PC-9 (cell line): ENCODE measurements around the gene GPX8. TPM values are rescaled to one million over a fixed set of nuclear protein-coding genes. Genes with fewer than 3 reads are reported as not detected.

Experiments
- BruUV-seq: library from RNA; stranded (reverse); fragments of 400-500 nt; replicated peaks from 2 replicates; lab custom pipeline; 2021; lab: Mats Ljungman, UMichigan
- CTCF ChIA-PET: fragments of 300-600 bp; sonication (Branson Sonifier 250); formaldehyde crosslinking; loops from one replicate; lab custom pipeline; 2022; ENCODE audit warnings: antibody characterized with exemption; lab: Charles Lee
- POLR2A ChIA-PET: fragments of 300-600 bp; sonication (Branson Sonifier 250); formaldehyde crosslinking; loops from one replicate; lab custom pipeline; 2022; ENCODE audit warnings: antibody characterized with exemption; ENCODE audit not compliant: unreplicated experiment; lab: Charles Lee
- DNase-seq, 2 experiments: peaks; one replicate each; pipeline versions ENCODE4 v3.0.0 to v3.0.0-alpha.2; 2015 to 2022; ENCODE audit warnings: mixed read lengths in 1 of 2
- H2AFZ ChIP-seq: fragments of 200-600 bp; sonication (generic); 2 replicates; pipeline ENCODE4 v1.8.1; 2017; ENCODE audit warnings: antibody characterized with exemption
- H3F3A ChIP-seq: fragments of 200-600 bp; sonication (generic); 2 replicates; pipeline ENCODE4 v1.8.1; 2017; ENCODE audit warnings: antibody characterized with exemption, mild to moderate bottlenecking, low read depth; ENCODE audit not compliant: insufficient read depth
- H3K27ac ChIP-seq: fragments of 200-600 bp; sonication (generic); 2 replicates; pipeline ENCODE4 v1.6.1; 2016; ENCODE audit warnings: mixed run types
- H3K27me3 ChIP-seq: fragments of 200-600 bp; sonication (generic); 2 replicates; pipeline ENCODE4 v1.6.1; 2016; ENCODE audit warnings: low read depth, mixed run types; ENCODE audit not compliant: insufficient read depth
- H3K36me3 ChIP-seq: fragments of 200-600 bp; sonication (generic); 2 replicates; pipeline ENCODE4 v1.6.1; 2016; ENCODE audit warnings: low read depth, mixed run types
- H3K4me1 ChIP-seq: fragments of 200-600 bp; sonication (generic); replicated peaks from 2 replicates; pipeline ENCODE4 v1.6.1; 2016; ENCODE audit warnings: mixed run types; ENCODE audit not compliant: insufficient read depth
- H3K4me2 ChIP-seq: fragments of 200-600 bp; sonication (generic); 2 replicates; pipeline ENCODE4 v1.6.1; 2017; ENCODE audit warnings: mixed run types
- H3K4me3 ChIP-seq: fragments of 200-600 bp; sonication (generic); 2 replicates; pipeline ENCODE4 v1.6.1; 2016; ENCODE audit warnings: mixed run types
- H3K79me2 ChIP-seq: fragments of 200-600 bp; sonication (generic); 2 replicates; pipeline ENCODE4 v1.6.1; 2017; ENCODE audit warnings: low read depth, mixed run types
- H3K9me2 ChIP-seq: fragments of 200-600 bp; sonication (generic); 2 replicates; pipeline ENCODE4 v1.8.1; 2017; ENCODE audit warnings: mild to moderate bottlenecking; ENCODE audit not compliant: insufficient read depth
- H3K9me3 ChIP-seq: fragments of 200-600 bp; sonication (generic); 2 replicates; pipeline ENCODE4 v1.8.1; 2016; ENCODE audit warnings: low read depth; ENCODE audit not compliant: insufficient read depth
- H4K20me1 ChIP-seq: fragments of 200-600 bp; sonication (generic); 2 replicates; pipeline ENCODE4 v1.8.1; 2017; ENCODE audit not compliant: insufficient read depth
- EZH2 ChIP-seq: fragments of 200-600 bp; sonication (generic); IDR thresholded peaks from 2 replicates; pipeline ENCODE4 v1.8.0; 2017; ENCODE audit warnings: antibody characterized with exemption, low read depth
- intact Hi-C: fragments of 100-400 bp; cut with micrococcal nuclease; formaldehyde crosslinking; loops from one replicate; pipeline ENCODE4 v1.10.0; 2022; ENCODE audit not compliant: unreplicated experiment
- total RNA-seq: library from RNA; stranded (reverse); gene quantifications from 2 replicates; pipeline ENCODE4 v1.2.3, GENCODE V29; 2021
- TF ChIP-seq, protein P1 (sequence below): fragments of 200-600 bp; sonication (generic); conservative IDR thresholded peaks from 2 replicates; pipeline ENCODE4 v1.6.1; 2017; ENCODE audit warnings: mixed run types, antibody characterized with exemption, mild to moderate bottlenecking, moderate library complexity

GPX8 gene
- total RNA-seq, 1 experiment from 2014 or later = 40.2 TPM

DNA sequence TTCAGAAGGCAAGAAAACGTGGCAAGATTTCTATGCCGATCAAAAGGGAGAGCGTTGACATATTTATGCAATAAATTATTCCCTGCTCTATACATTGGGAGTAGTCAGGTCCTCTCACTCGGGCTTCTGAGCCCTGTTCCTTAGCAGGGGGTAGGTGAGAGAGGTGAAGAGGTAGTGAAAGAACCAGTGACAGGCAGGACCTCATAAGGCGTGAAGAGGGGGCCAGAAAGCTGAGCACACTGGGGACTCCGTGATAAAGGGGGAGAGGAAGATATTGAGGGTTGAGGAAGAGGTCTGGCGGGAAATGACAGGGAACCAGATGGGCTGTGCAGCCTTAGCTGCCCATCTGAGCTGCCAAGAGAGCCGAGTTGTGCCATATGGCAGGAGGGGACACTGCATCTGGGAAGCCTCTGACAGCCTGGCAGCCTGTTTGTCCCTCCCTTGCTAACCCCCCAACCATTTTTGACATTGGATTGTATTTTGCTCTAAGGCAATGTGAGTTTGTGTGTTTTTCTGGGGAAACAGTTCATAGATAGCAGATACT, 13.8 kb downstream of the GPX8 start:
- H3K4me3 ChIP-seq = peak overlapping the region; percentile 54
- ChIA-PET POLR2A (interaction anchor here (0.6 kb wide), 1 partner anchor 1661 kb away, joined by 4 read pairs; no protein-coding TSS in a partner anchor), CTCF (interaction anchor here (0.6 to 0.9 kb wide), 3 partner anchors 14 to 1087 kb away, joined by 3 read pairs; partner anchors contain the start of gene GPX8)
- H3K4me1 ChIP-seq = peaks cover 20% of the 10 kb centered on the region
- H3K36me3 ChIP-seq = no peaks in the 10 kb centered on the region
- H4K20me1 ChIP-seq = no peaks in the 10 kb centered on the region
- intact Hi-C loops = loop anchor here (2.0 to 10.0 kb wide), 7 partner anchors 53 to 764 kb away; partner anchors contain the start of genes DHX29, MCIDAS and MTREX
- no peaks in the 10 kb centered on the region for H3K9me3 ChIP-seq
- H3K27ac ChIP-seq = no peak overlapping the region
- H3K27me3 ChIP-seq = no peaks in the 10 kb centered on the region
- H3K9me2 ChIP-seq = no peaks in the 10 kb centered on the region
- peaks cover 4% of the 10 kb centered on the region; the same call in 1 of the 2 replicates for H3F3A ChIP-seq
- no TSS peak for BruUV-seq
- TF ChIP-seq, protein P1, sequence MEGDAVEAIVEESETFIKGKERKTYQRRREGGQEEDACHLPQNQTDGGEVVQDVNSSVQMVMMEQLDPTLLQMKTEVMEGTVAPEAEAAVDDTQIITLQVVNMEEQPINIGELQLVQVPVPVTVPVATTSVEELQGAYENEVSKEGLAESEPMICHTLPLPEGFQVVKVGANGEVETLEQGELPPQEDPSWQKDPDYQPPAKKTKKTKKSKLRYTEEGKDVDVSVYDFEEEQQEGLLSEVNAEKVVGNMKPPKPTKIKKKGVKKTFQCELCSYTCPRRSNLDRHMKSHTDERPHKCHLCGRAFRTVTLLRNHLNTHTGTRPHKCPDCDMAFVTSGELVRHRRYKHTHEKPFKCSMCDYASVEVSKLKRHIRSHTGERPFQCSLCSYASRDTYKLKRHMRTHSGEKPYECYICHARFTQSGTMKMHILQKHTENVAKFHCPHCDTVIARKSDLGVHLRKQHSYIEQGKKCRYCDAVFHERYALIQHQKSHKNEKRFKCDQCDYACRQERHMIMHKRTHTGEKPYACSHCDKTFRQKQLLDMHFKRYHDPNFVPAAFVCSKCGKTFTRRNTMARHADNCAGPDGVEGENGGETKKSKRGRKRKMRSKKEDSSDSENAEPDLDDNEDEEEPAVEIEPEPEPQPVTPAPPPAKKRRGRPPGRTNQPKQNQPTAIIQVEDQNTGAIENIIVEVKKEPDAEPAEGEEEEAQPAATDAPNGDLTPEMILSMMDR = no peak
- TF ChIP-seq EZH2 = no peak
- peak overlapping the region; percentile 78 for H3K4me2 ChIP-seq
- H2AFZ ChIP-seq = peak overlapping the region; percentile 70
- H3K79me2 ChIP-seq = no peaks in the 10 kb centered on the region
- DNase-seq = no peak

DNA sequence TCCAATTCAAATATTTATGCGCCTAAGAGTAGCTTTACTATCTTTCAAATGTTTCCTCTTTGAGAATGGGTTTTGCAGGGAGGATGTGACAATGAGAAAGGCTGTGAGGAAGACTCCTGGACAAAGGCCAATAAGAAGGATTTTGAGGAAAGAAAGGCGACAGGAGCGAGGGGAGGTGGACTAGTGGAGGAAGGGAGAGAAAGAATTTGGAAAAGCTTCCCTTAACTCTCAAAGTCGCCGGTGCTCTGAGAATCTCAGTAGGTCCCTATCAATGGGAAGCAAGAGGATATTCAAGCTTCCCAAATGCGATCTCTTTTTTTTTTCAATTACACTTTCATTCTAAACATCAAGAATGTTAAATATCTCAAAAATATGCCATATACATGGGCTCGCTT, 15.8 kb downstream of the GPX8 start:
- CTCF ChIA-PET = interaction anchor here (0.6 to 0.8 kb wide), 4 partner anchors 43 to 759 kb away, joined by 3 to 5 read pairs (median 4); no protein-coding TSS in a partner anchor
- no peaks in the 10 kb centered on the region for H3K27me3 ChIP-seq
- POLR2A ChIA-PET = no interaction called here

DNA sequence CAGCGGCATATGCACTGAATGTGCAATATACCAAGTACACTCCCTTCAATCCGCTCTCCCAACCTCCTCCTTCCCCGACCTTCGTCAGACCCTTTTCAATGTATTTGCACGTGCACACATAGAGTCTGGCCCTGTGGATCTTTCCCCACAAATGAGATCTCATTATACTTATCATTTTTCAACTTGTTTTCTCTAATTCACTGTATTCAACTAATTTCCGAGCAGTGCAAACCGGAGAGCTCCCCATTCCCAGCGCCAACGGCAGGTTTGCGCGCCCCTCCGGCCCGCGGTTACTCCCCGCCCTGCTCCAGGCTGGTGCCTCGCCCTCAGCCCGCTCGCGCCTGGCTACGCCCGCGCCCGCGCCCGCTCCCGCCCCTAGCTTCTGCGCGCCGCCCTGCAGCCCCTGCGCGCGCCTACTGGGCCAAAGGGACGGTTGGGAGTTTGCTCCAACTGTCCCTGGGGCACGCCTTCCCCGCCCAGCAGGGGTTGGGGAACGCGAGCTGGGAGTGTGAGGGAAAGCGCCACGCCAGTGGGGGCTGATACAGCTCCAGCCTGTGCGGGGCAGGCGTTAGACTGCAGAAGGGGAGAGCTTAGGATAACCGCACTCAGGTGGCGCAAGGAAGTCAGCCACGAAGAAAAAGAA, 16.3 kb downstream of the GPX8 start:
- POLR2A ChIA-PET = no interaction called here

More for the DNA sequence above, 15.8 kb downstream of the GPX8 start:
- no TSS peak for BruUV-seq
- peak overlapping the region; percentile 55 for H3K4me3 ChIP-seq
- peaks cover 20% of the 10 kb centered on the region for H3K4me1 ChIP-seq
- no peaks in the 10 kb centered on the region for H3K36me3 ChIP-seq
- intact Hi-C loops = loop anchor here (10.0 kb wide), 1 partner anchor 229 kb away; no protein-coding TSS in a partner anchor
- no peak for DNase-seq
- H4K20me1 ChIP-seq = no peaks in the 10 kb centered on the region
- peak overlapping the region; percentile 67 for H2AFZ ChIP-seq
- no peaks in the 10 kb centered on the region for H3K9me3 ChIP-seq
- no peak overlapping the region for H3K27ac ChIP-seq
- H3F3A ChIP-seq = peaks cover 4% of the 10 kb centered on the region; the same call in 1 of the 2 replicates
- TF ChIP-seq EZH2 = no peak
- TF ChIP-seq, protein P1 = no peak
- peak overlapping the region; percentile 90 for H3K4me2 ChIP-seq
- H3K79me2 ChIP-seq = no peaks in the 10 kb centered on the region
- no peaks in the 10 kb centered on the region for H3K9me2 ChIP-seq

More for the DNA sequence above, 16.3 kb downstream of the GPX8 start:
- no peaks in the 10 kb centered on the region for H3K79me2 ChIP-seq
- peak overlapping the region; percentile 55 for H3K4me3 ChIP-seq
- peak overlapping the region; percentile 90 for H3K4me2 ChIP-seq
- peaks cover 4% of the 10 kb centered on the region; the same call in 1 of the 2 replicates for H3F3A ChIP-seq
- no peaks in the 10 kb centered on the region for H3K9me3 ChIP-seq
- intact Hi-C loops = loop anchor here (10.0 kb wide), 1 partner anchor 229 kb away; no protein-coding TSS in a partner anchor
- no peak for TF ChIP-seq EZH2
- TF ChIP-seq, protein P1 = no peak; the same call in 1 of the 2 replicates
- CTCF ChIA-PET = interaction anchor here (0.7 to 0.8 kb wide), 2 partner anchors 42 to 476 kb away, joined by 5 read pairs; no protein-coding TSS in a partner anchor
- no peaks in the 10 kb centered on the region for H3K27me3 ChIP-seq
- BruUV-seq = no TSS peak
- no peaks in the 10 kb centered on the region for H4K20me1 ChIP-seq
- peak overlapping the region; percentile 67 for H2AFZ ChIP-seq
- no peaks in the 10 kb centered on the region for H3K9me2 ChIP-seq
- H3K27ac ChIP-seq = no peak overlapping the region
- peak; percentile 48 to 72 for DNase-seq
- H3K36me3 ChIP-seq = no peaks in the 10 kb centered on the region
- peaks cover 20% of the 10 kb centered on the region for H3K4me1 ChIP-seq
